HG03045 (cell line): ENCODE measurements around the gene PCBP2.

Source experiments
- ATAC-seq: cut with Tn5 transposase; IDR thresholded peaks from one replicate; pipeline ENCODE4 v1.9.1; 2021; ENCODE audit warnings: mild to moderate bottlenecking, moderate library complexity; ENCODE audit not compliant: unreplicated experiment

The PCBP2 gene

DNA sequence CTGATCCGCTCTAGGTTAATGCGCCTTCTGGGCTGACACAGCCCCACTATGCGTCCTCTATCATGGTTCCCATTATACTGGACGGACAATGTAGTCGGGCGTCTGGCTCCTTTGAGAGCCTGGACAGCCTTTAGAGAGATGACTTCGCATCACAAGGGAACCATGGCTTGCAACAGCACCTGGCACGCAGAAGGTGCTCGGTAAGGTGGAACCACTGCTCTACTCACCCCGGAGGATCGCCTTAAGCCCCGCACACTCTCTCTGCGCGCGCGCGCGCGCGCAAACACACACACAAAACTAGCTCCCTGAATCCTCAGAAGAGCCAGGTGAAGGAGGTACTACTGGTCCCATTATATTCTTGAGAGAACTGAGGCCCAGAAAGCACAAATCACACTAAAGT, 40.3 kb downstream of the PCBP2 start:
- ATAC-seq: no peak

DNA sequence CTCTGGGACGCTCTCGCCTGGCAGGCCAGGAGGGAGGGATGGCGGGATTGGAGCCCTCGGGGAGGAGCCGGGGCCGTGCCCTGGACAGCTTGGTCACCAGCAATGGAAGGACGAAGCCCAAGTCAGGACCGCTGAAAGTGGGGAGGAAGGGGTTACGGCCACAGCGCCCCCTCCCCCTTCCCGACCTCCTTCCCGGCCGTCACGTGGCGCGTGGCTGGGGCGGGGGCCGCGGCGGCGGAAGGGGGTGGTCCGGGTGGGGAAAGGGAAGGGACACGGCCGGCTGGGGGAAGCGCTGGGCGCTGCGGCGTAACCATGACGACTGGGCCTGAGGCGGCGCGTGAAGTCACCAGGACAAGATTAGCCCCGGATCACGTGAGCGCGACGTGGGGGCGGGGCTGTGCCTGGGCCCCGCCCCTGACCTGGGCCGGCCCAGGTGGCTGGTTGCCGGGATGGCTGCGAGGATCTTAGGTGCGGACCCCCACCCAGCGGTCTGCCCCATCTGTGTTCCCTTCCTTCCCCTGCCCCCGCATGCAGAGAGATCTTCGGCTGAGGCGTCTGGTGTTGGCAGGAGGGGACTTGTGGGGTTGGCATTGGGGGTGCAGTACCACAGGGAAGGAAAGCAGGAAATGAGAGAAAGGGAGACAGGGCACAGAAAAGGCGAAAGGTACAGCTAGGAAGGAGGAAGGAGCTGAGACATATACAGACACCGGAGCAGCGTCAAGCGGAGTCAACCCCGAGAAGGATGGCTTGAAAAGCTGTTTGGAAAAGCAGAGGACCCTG, 41.1 kb downstream of the PCBP2 start:
- peak; percentile 90 for ATAC-seq

DNA sequence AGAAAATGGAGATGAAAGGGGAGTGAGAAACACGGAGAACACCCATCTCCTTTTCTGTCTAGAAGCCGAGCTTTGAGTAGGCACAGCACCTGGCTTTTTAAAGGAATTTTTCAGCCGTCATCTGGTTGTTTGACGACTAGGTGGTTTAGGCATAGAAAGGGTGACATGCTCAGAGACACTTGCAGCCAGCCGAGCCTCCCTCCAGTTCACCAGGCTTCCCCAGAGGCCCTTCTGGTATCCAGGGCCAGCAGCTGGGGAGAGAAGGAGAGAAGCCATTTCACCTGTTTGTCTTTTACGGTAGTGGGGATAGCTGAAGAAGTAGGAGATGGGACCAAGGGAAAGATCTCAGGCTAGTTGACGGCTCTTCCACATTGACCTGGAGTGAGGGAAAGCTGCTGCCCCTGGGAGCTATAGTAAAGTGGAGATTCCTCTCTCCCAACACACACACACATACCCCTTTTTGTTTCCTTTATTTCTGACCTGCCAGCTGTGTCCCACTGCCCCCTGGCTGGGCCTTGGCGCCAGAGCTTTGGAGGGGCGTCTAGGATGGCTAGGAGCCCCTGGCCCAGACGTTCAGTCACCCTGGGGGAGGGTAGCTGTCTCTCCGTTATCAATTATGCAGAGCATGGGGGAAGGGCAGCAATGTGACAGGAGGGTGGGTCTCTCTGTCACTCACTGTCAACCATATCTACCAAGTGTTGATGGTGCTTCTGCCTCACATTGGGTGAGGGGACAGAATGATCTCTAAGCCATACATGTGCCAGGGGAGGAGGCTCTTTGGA, 41.9 kb downstream of the PCBP2 start:
- no peak for ATAC-seq

DNA sequence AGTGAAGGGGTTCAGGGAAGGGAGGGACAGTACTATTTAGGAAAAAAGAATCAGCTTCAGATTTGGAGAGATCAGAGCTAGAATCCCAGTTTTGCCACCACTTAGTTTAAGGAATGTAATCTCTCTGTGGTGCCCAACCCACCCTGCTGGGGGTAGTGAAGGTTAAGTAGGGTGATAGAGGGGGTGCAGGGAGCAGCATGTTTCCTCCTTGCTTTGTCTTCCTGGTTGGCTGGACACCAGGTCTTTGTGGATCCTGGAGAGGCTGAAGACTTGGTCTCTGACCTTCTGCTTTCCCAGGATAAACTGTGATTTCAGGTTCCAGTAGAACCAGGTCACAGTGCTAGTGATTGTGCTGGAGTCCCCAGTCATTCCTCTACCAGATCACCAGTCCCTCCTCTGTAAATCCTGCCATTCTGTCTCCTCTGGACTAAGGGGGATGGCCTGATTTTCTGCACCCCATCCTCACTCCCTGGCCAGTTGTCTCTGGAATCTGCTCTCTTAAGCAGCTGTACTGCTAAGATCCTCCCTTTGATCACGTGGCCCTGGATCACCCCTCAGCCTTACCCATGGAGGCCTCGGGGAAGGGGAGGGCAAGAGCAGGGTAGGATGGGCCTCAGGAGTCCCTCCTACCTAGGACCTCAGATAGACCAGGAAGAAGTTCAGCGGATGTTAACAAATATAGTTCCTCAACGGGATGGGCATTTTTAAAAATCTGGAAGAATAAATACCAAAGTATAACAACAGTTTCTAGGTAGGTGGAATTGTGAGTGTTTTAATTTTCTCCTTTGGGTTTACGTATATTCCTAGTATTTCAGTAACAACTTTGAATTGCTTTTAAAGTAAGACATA, 44.2 kb downstream of the PCBP2 start:
- no peak for ATAC-seq

DNA sequence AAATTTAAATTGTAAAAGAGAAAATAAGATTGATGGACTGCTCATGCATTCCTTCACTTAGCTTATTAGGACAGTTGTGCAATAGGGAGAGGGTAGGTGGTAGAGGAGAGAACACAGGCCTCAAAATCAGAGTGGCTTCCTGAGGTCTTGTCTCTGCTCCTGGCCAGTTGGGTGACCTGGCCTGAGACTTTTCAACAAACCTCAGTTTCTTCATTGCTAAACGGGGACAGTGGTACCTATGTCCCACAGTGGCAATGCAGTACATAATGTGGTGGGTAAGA, 44.8 kb downstream of the PCBP2 start:
- ATAC-seq: no peak

DNA sequence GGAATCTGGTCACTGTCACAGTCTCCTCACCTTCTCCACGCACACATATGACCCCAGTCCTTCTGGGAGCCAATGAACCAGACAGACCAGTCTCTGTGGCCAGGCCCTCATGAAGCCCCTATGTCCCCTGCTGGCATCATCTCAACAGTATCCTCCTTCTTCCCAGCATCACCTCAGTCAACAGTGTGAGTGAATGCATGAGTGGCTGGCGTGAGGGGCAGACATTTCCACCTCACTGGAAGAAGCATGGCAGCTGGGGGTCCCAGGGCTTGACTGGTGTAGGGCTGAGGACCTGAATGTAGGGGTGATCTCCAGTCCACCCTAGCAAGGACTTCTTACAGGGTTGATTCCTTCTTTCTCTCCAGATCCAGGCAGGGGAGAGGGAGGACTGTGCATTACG, 45.6 kb downstream of the PCBP2 start:
- ATAC-seq: no peak

DNA sequence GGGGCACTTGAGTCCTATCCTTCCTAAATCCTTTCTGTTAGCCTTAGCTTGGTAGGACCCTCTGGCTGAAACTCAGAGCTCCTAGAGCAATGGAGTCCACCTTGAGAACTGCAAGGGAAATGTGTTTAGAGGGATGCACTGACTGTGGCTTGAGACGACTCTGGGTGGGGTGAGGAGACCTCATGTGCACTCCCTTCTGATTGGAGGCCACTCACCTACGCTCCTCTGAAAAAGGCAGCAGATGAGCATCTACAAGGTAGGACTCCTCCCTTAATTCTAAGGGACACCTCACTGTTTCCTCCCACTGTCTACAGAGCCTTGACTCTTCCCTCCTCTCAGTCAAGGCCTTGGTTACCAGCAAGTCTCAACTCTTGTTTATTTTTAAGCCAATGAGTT, 46.3 kb downstream of the PCBP2 start:
- ATAC-seq: no peak

DNA sequence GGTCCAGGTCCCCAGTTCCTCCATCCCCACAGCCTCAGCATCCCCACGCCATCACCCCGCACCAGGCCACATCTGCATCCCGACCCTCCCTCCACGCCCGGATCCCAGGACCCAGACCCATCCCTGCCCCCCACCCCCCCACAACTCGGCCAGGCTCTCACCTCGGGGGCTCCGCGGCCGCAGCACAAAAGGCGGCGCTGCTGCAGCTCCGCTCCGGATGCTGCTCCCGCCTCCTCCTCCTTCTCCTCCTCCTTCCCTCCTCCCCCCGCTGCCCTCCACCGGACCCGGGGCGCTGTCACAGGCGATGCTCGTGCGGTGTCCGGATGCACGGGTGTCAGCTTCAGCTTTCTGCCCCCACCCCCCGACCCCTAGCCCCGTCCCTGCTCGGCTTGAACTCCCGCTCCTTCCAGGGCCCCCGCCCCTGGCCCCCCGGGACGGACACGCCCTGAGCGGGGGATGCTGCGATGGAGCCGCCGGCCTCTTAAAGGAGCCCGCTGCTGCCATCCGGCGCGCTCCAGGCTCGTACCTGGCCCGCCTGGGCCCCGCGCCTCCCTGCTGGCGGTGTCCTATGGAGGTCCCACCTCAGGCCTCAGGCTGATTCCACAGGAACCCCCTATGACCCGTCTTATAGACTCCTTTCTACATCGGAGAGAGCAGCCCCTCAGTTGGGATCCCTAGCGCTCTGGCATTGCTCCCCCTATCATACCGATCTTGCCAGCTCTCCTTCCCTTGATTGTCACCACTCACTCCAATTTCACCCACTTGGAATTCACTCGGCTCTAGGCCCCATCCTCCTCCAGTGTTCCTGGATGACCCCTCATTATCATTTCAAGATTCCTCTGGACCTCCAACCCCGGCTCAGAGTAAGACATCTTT, 47.6 kb downstream of the PCBP2 start, which contains the start of gene MAP3K12:
TSS of gene MAP3K12 (minus strand) at position 193 of the 876 bp plus-strand sequence. CDS start 12,067 bp downstream, outside the sequence.
- no peak for ATAC-seq

DNA sequence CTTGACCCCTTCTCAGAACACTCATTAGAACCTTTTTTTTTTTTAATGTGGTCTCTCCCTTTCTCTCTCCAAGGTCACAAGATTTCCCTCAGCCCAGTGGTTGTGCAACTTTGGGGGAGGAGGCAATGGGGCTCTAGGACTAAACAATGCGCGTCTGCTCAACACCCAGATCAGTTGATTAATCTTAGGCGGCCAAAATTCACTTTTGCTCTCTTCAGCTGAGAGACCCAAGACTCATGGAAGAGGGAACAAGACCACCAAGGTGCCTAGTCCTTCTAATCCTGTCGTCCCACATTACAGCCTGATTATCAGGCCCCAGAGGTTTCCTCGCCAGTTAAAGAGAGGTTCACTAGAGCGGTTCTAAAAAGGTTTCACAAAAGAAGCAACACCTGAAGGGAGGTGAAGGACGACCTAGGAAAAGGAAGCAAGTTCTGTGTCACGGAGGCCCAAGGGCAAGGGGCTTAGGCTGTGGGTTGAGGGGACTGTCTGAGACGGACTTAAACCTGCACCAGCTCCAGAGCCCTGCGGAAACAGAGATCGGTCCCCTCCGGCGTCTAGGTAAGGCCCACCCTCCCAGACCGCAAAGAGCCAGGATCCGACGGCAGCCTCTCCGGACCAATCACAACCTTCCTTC, 48.4 kb downstream of the PCBP2 start:
- ATAC-seq: no peak

DNA sequence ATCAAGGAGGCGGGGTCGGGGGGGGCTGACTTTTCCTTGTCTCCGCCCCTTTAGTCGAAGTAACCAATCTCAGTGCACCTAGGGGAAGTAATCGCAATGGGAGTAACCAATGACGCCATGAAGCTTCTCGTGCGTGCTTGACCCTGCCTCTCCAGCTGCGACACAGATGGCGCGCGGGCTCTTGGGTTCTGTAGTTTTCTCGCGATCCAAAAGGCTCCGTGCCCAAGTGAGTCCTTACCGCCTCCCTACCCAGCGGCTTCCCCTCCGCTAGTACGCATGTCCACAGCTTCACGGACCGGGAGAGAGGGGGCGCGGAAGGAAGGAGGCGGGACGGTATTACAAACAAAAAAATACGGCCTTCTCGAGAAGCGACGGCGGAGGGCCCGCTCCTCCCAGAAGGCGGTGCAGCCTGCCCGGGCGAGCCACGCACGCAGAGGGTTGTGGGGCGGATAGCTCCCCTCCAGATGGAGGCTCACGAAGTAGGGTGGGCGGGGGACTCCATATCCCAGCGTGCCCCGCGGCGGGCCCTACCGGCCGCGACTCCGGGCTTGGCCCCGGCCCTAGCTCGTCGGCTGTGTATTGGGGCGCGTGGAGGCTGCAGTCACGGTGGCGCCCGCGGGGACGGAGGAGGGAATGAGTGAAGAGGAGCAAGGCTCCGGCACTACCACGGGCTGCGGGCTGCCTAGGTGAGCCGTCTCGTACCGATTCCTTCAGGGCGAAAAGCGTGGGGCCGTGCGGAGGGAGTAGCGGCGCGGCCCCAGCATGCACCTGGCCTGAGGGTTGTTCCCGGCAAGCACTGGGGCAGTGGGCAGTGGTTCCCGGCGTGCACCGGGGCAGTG, 49.1 kb downstream of the PCBP2 start, which contains the start of gene TARBP2:
TSS of gene TARBP2 (plus strand) at position 508 of the 839 bp plus-strand sequence. CDS start at position 634, 126 bp downstream.
- peak; percentile 77 for ATAC-seq

DNA sequence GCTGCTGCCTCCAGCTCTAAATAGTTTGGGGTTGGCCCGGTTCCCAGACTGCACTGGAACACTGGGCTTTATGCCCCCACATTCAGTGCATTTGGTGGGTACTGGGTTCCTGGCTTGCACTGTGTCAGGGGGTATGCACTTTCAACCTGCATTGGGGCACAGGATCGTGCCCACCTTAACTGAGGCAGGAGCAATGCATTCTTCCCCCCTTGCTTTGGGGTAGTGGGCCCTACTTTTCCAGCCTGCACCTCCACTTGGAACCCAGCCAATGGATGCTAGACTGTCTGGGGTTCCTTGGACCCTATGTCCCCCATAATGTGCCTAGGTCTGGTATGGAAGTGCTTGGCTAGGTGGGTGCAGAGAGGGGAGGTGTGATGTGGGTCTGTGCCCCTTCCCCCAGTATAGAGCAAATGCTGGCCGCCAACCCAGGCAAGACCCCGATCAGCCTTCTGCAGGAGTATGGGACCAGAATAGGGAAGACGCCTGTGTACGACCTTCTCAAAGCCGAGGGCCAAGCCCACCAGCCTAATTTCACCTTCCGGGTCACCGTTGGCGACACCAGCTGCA, 49.8 kb downstream of the PCBP2 start:
- no peak for ATAC-seq

DNA sequence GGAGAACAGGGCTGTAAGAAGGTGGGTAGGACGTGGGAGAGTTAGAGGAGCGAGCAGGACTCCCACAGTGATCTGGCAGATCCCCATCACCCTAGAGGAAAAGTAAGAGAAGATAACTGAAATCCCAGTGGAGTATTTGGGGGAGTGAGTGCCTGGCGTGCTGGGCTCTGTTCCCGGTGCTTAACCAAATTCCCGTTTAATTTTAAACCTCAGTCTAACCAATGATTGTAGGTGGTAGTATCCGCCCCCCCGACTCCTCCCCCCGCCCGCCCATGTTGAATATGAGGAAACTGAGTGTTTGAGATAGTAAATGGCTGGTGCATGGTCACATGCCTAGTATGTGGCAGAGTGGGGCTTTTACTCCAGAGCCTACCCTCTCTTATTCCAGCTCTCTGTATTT, 50.4 kb downstream of the PCBP2 start:
- no peak for ATAC-seq

DNA sequence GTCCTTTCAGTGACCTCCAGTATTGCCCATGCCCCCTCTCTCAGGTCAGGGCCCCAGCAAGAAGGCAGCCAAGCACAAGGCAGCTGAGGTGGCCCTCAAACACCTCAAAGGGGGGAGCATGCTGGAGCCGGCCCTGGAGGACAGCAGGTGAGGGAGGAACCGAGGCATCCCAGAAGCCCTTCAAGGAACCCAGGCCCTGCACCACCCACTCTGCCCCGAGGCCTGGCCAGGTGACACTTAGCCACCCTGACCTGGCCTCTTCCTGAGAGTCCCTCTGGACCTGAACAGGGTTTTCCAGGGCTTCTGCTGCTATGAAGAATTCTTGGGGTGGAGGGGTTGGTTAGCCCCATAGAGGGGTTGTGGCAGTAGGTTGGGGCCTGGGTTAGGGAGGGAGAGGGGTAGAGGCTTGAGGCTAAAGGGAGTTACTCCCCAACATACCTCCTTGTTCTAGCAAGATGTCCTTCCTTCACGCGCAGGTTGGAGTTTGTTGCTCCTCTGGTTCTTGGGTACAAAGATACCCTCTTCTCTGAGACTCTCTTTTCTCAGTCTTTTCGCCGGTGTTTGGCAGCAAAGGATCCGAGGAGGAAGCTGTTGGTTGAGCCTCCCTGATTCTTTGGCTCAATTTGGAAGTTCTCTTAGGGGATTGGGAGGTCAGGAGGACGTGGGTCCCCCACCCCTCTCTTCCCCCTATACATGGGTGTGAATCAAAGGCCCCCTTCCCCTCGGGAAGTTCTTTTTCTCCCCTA, 51.3 kb downstream of the PCBP2 start:
- ATAC-seq: no peak

DNA sequence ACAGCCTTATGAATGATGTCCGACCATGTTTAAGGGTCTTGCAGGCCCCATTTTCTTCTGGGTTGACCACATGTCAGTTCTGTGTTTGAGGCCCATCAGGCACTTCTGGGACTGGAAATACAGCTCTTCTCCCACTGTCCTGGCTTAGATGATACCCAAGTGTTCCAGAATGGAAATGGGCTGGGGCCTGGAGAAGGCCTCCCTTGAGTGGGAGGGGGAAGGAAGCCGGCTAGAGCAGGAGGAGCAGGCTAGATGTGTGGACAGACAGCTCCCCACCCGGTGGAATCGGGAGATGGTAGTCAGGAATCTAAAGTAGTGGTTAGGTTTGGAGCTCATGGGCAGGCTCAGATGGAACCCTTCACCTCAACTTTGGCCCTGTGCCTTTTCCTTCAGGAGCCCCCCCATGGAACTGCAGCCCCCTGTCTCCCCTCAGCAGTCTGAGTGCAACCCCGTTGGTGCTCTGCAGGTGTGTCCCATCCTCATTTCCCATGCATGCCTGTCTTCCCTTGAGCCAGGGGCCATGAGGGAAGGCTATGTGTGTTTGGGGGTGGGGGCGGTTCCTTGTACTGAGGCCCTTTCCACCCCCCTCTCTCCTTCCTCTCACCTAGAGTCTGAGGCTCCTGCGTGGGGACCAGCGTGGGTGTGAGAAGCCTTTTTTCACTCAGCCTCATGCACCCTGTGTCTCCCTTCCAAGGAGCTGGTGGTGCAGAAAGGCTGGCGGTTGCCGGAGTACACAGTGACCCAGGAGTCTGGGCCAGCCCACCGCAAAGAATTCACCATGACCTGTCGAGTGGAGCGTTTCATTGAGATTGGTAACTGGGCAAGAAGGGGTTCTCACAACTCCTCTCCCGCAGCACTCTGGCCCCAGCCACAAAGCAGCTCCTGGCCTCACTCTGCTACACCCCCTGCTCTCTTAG, 52.4 kb downstream of the PCBP2 start:
- ATAC-seq: no peak

DNA sequence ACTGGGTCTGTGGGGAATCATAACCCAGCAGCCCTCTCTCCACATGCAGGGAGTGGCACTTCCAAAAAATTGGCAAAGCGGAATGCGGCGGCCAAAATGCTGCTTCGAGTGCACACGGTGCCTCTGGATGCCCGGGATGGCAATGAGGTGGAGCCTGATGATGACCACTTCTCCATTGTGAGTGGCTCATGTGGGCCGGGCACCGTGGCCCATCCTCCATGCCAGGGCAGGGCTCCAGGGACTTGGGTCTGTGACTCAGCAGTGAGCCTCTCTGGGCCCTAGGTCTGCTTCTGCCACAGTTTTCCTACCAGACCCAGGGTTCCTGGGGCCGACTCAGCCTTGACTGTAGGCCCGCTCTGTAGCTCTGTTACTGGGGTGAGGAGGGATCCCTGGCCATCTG, 53.2 kb downstream of the PCBP2 start:
- ATAC-seq: no peak

DNA sequence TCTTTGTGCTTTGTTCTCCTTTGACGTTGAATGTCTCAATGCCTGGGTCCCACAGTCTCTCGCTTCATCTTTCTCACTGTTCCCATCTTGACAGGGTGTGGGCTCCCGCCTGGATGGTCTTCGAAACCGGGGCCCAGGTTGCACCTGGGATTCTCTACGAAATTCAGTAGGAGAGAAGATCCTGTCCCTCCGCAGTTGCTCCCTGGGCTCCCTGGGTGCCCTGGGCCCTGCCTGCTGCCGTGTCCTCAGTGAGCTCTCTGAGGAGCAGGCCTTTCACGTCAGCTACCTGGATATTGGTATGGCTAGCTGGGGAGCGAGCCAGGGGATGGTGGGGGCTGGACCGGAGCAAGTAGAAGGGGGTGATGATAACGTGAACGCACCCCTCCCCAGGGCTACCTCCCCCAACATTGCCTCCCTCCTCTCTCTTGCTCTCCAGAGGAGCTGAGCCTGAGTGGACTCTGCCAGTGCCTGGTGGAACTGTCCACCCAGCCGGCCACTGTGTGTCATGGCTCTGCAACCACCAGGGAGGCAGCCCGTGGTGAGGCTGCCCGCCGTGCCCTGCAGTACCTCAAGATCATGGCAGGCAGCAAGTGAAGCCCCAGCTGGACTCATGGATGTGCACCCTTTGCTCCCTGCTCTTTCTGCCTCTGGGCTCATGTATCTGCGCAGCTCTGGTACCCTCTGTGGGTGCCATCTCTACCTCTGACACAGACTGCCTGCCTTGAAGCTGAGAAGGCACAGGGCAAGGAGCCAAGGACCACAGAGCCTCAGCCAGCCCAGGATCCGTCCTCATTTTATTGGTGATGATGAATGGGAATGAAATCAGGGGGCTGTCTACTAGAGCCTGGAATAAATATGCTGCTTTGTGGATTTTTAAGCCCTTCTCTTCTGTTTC, 53.9 kb downstream of the PCBP2 start:
- no peak for ATAC-seq
